ENCODE results near the gene AVPR1B.

DNA sequence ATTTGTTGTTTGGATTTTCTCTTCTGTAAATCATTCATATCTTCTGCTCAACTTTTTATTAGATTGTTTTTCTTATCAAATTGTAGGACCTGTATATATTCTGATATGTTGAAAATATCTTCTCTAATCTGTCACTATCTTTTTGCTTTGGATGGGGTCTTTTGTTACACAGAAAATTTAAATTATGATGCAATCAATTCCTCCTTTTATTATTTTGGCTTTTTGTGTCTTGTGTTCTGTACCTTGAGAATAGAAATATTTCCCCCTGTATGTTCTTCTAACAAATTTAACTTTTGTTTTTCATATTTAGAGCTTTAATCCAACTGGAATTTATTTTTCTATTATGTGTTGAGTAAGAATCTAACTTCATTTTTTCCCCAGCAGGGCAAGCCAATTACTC is 3.2 kb upstream of the AVPR1B start:
- TF ChIP-seq CTCF (IDR thresholded peaks at IDR 0.05) = no peak
- TF ChIP-seq POLR2A (IDR thresholded peaks at IDR 0.05) = no peak

Data from lower leg skin (tissue), 3 donors.